SU-DHL-6 (cell line): Measurements from ENCODE around the gene RAC2.

Experiments
- H2AFZ ChIP-seq: fragments of 200-600 bp; sonication (generic); 2 replicates; pipeline ENCODE4 v1.6.1; 2014; ENCODE audit warnings: low read depth, mild to moderate bottlenecking, moderate library complexity, mixed read lengths, antibody characterized with exemption, low read length; ENCODE audit not compliant: severe bottlenecking
- H3F3A ChIP-seq: fragments of 200-600 bp; shearing (Covaris generic); 2 replicates; pipeline ENCODE4 v1.6.0; 2016; ENCODE audit warnings: antibody characterized with exemption, mild to moderate bottlenecking; ENCODE audit not compliant: insufficient read depth
- H3K27ac ChIP-seq: fragments of 200-600 bp; sonication (generic); 2 replicates; pipeline ENCODE4 v1.5.1; 2016; ENCODE audit warnings: low read depth, mild to moderate bottlenecking, low read length, moderate library complexity, mixed read lengths
- H3K27me3 ChIP-seq: fragments of 200-600 bp; sonication (generic), shearing (Covaris generic); 2 replicates; pipeline ENCODE4 v1.6.0; 2014; ENCODE audit warnings: mild to moderate bottlenecking, low read length
- H3K36me3 ChIP-seq: fragments of 200-600 bp; sonication (generic); 2 replicates; pipeline ENCODE4 v1.6.1; 2014; ENCODE audit warnings: mild to moderate bottlenecking, low read length, mixed read lengths
- H3K4me2 ChIP-seq: fragments of 300-600, 200-600 bp; shearing (Covaris generic), sonication (generic); 2 replicates; pipeline ENCODE4 v1.6.0; 2014; ENCODE audit warnings: low read length, low read depth, mild to moderate bottlenecking; ENCODE audit not compliant: poor library complexity, severe bottlenecking
- H3K4me3 ChIP-seq: fragments of 200-600 bp; sonication (generic); 2 replicates; pipeline ENCODE4 v1.5.1; 2014; ENCODE audit warnings: antibody characterized with exemption, low read length, mild to moderate bottlenecking, mixed read lengths; ENCODE audit not compliant: insufficient read depth, poor library complexity, severe bottlenecking
- H3K79me2 ChIP-seq: fragments of 200-600 bp; sonication (generic); 2 replicates; pipeline ENCODE4 v1.6.1; 2014; ENCODE audit warnings: mild to moderate bottlenecking, low read length, moderate library complexity; ENCODE audit not compliant: insufficient read depth
- H3K9ac ChIP-seq: fragments of 200-600 bp; sonication (generic); 2 replicates; pipeline ENCODE4 v1.7.0; 2014; ENCODE audit warnings: mild to moderate bottlenecking, low read length
- H3K9me2 ChIP-seq: fragments of 200-600 bp; sonication (generic); replicated peaks from 2 replicates; pipeline ENCODE4 v1.6.1; 2014; ENCODE audit warnings: low read length; ENCODE audit not compliant: insufficient read depth
- H3K9me3 ChIP-seq: fragments of 200-600 bp; sonication (generic); 2 replicates; pipeline ENCODE4 v1.6.1; 2014; ENCODE audit warnings: low read length, mixed read lengths; ENCODE audit not compliant: insufficient read depth
- H4K20me1 ChIP-seq: fragments of 200-600 bp; sonication (generic); 2 replicates; pipeline ENCODE4 v1.6.1; 2014; ENCODE audit warnings: low read depth, mild to moderate bottlenecking, antibody characterized with exemption, low read length, moderate library complexity, mixed read lengths
- CTCF ChIP-seq: fragments of 200-600 bp; sonication (generic); IDR thresholded peaks from one replicate; pipeline ENCODE4 v1.5.1; 2017; ENCODE audit warnings: antibody characterized with exemption, mild to moderate bottlenecking, low read length, moderate library complexity; ENCODE audit not compliant: insufficient read depth, poor library complexity, severe bottlenecking
- EZH2phosphoT487 ChIP-seq: fragments of 200-600 bp; sonication (generic), shearing (Covaris generic); conservative IDR thresholded peaks from 2 replicates; pipeline ENCODE4 v1.6.1; 2018; ENCODE audit warnings: mild to moderate bottlenecking, antibody characterized with exemption, low read length, moderate library complexity, mixed read lengths

Gene RAC2

GRCh38 chr22:37187552-37187890 is 56.5 kb downstream of the RAC2 start:
- no peaks in the 10 kb centered on the region for H3F3A ChIP-seq
- no peak overlapping the region for H3K27ac ChIP-seq
- no peaks in the 10 kb centered on the region for H4K20me1 ChIP-seq
- H3K4me2 ChIP-seq, result no peak overlapping the region
- H3K9me2 ChIP-seq, result no peaks in the 10 kb centered on the region
- H3K9me3 ChIP-seq, result peaks cover 6% of the 10 kb centered on the region; the same call in 1 of the 2 replicates
- H3K4me3 ChIP-seq, result no peak overlapping the region
- H3K9ac ChIP-seq, result no peak overlapping the region
- no peaks in the 10 kb centered on the region for H3K27me3 ChIP-seq
- H3K79me2 ChIP-seq, result no peaks in the 10 kb centered on the region
- no peaks in the 10 kb centered on the region; the same call in 1 of the 2 replicates for H3K36me3 ChIP-seq
- no peak for TF ChIP-seq EZH2phosphoT487
- no peak for TF ChIP-seq CTCF
- H2AFZ ChIP-seq, result no peak overlapping the region

GRCh38 chr22:37186997-37187522 is 57.0 kb downstream of the RAC2 start:
- H3K79me2 ChIP-seq, result no peaks in the 10 kb centered on the region

GRCh38 chr22:37186228-37186996 is 57.7 kb downstream of the RAC2 start:
- Histone ChIP-seq H3K27ac (no peak overlapping the region), H3K4me3 (no peak overlapping the region), H3K36me3 (no peaks in the 10 kb centered on the region), H2AFZ (no peak overlapping the region), H3F3A (no peaks in the 10 kb centered on the region), H3K9me3 (no peaks in the 10 kb centered on the region), H3K9me2 (no peaks in the 10 kb centered on the region), H4K20me1 (no peaks in the 10 kb centered on the region), H3K27me3 (no peaks in the 10 kb centered on the region), H3K79me2 (no peaks in the 10 kb centered on the region), H3K9ac (no peak overlapping the region), H3K4me2 (no peak overlapping the region)
- TF ChIP-seq EZH2phosphoT487, result no peak
- no peak for TF ChIP-seq CTCF

More at GRCh38 chr22:37186997-37187522, 57.0 kb downstream of the RAC2 start:
- no peaks in the 10 kb centered on the region for H4K20me1 ChIP-seq
- peaks cover 3% of the 10 kb centered on the region; the same call in 1 of the 2 replicates for H3K9me3 ChIP-seq
- H3K4me3 ChIP-seq, result no peak overlapping the region
- H3K4me2 ChIP-seq, result no peak overlapping the region
- no peaks in the 10 kb centered on the region for H3K27me3 ChIP-seq
- no peak overlapping the region for H3K27ac ChIP-seq
- no peaks in the 10 kb centered on the region for H3K9me2 ChIP-seq
- H2AFZ ChIP-seq, result no peak overlapping the region
- H3K9ac ChIP-seq, result no peak overlapping the region
- H3F3A ChIP-seq, result no peaks in the 10 kb centered on the region
- TF ChIP-seq EZH2phosphoT487 (no peak), CTCF (no peak)
- no peaks in the 10 kb centered on the region; the same call in 1 of the 2 replicates for H3K36me3 ChIP-seq
